Neuronal stem cell (in vitro differentiated cells): ENCODE data around the gene GALNT17.
A peak's percentile ranks its signal among the peaks of the same experiment; 100 is the strongest.

Experiments used
- DNase-seq: peaks from one replicate; pipeline ENCODE4 v3.0.0-alpha.2; 2013; ENCODE audit warnings: low spot score
- H2AFZ ChIP-seq: one replicate; pipeline ENCODE4 v1.6.1; 2013; ENCODE audit warnings: mild to moderate bottlenecking, low read length, inconsistent platforms
- H2AK5ac ChIP-seq: 2 replicates; pipeline ENCODE4 v1.6.1; 2013; ENCODE audit warnings: low read depth, mild to moderate bottlenecking, inconsistent platforms, low read length, moderate library complexity, mixed read lengths
- H2BK120ac ChIP-seq: 2 replicates; pipeline ENCODE4 v1.6.1; 2013; ENCODE audit warnings: low read depth, mild to moderate bottlenecking, inconsistent platforms, low read length, moderate library complexity, mixed read lengths
- H2BK12ac ChIP-seq: one replicate; pipeline ENCODE4 v1.6.1; 2013; ENCODE audit warnings: low read length, inconsistent platforms
- H2BK15ac ChIP-seq: 2 replicates; pipeline ENCODE4 v1.6.1; 2013; ENCODE audit warnings: mild to moderate bottlenecking, low read length, inconsistent platforms, mixed read lengths
- H2BK5ac ChIP-seq: one replicate; pipeline ENCODE4 v1.6.1; 2013; ENCODE audit warnings: inconsistent platforms, mild to moderate bottlenecking, low read length, moderate library complexity
- H3K14ac ChIP-seq: one replicate; pipeline ENCODE4 v1.6.1; 2013; ENCODE audit warnings: low read length, inconsistent platforms
- H3K18ac ChIP-seq: 2 replicates; pipeline ENCODE4 v1.6.1; 2013; ENCODE audit warnings: low read length, inconsistent platforms
- H3K23ac ChIP-seq: 2 replicates; pipeline ENCODE4 v1.6.1; 2013; ENCODE audit warnings: low read depth, mild to moderate bottlenecking, mixed read lengths, low read length, inconsistent platforms; ENCODE audit not compliant: poor library complexity
- H3K27ac ChIP-seq: replicated peaks from 3 replicates; pipeline ENCODE4 v1.5.1; 2013; ENCODE audit warnings: low read length, inconsistent platforms
- H3K27me3 ChIP-seq, 3 experiments: 2 replicates each; pipeline ENCODE4 v1.6.1; 2013; ENCODE audit warnings: low read length in 3 of 3, mild to moderate bottlenecking in 2 of 3, inconsistent platforms in 1 of 3, low read depth in 1 of 3, mixed read lengths in 1 of 3, moderate library complexity in 1 of 3; ENCODE audit not compliant: control insufficient read depth in 3 of 3, insufficient read depth in 3 of 3
- H3K36me3 ChIP-seq, 2 donors: replicated peaks in 1 of 2; 2 replicates each; pipeline ENCODE4 v1.6.1; 2013; ENCODE audit warnings: low read length in 2 of 2; ENCODE audit not compliant: control insufficient read depth in 2 of 2, insufficient read depth in 2 of 2
- H3K4ac ChIP-seq: 2 replicates; pipeline ENCODE4 v1.6.1; 2013; ENCODE audit warnings: inconsistent platforms, mild to moderate bottlenecking, low read length, moderate library complexity
- H3K4me1 ChIP-seq, 2 donors: 1 replicate in 1 of 2; 2 replicates in 1 of 2; pipeline ENCODE4 v1.6.1; 2013; ENCODE audit warnings: low read length in 2 of 2, low read depth in 1 of 2; ENCODE audit not compliant: control insufficient read depth in 2 of 2, insufficient read depth in 1 of 2
- H3K4me2 ChIP-seq: one replicate; pipeline ENCODE4 v1.6.1; 2013; ENCODE audit warnings: mild to moderate bottlenecking, low read length, inconsistent platforms; ENCODE audit not compliant: insufficient read depth, poor library complexity, severe bottlenecking
- H3K4me3 ChIP-seq, 2 donors: 2 replicates each; pipeline ENCODE4 v1.5.1; 2013; ENCODE audit warnings: low read length in 2 of 2, mild to moderate bottlenecking in 2 of 2, inconsistent platforms in 1 of 2, moderate library complexity in 1 of 2
- H3K79me1 ChIP-seq: one replicate; pipeline ENCODE4 v1.6.1; 2013; ENCODE audit warnings: low read depth, mild to moderate bottlenecking, inconsistent platforms, low read length, moderate library complexity
- H3K9ac ChIP-seq: one replicate; pipeline ENCODE4 v1.6.1; 2013; ENCODE audit warnings: mild to moderate bottlenecking, low read depth, low read length, inconsistent platforms; ENCODE audit not compliant: poor library complexity
- H3K9me3 ChIP-seq, 2 donors: replicated peaks in 1 of 2; 2 replicates each; pipeline versions ENCODE3 to v1.6.1; 2013; ENCODE audit warnings: low read length in 2 of 2, mild to moderate bottlenecking in 2 of 2, inconsistent platforms in 1 of 2, low read depth in 1 of 2, mixed read lengths in 1 of 2, moderate library complexity in 1 of 2; ENCODE audit not compliant: control insufficient read depth in 2 of 2, insufficient read depth in 1 of 2
- H4K8ac ChIP-seq: one replicate; pipeline ENCODE4 v1.6.1; 2013; ENCODE audit warnings: low read depth, mild to moderate bottlenecking, inconsistent platforms, low read length, moderate library complexity
- H4K91ac ChIP-seq: one replicate; pipeline ENCODE4 v1.6.1; 2013; ENCODE audit warnings: low read length, low read depth, mild to moderate bottlenecking, inconsistent platforms; ENCODE audit not compliant: poor library complexity
- WGBS, 2 donors: extraction: QIAGEN DNeasy Blood & Tissue Kit; methylation state at CpG; one replicate each; pipeline ENCODE4 v1.1.7; 2013; ENCODE audit warnings: missing lambda C conversion rate in 2 of 2, mixed read lengths in 1 of 2; ENCODE audit not compliant: insufficient read length in 2 of 2, insufficient replicate concordance in 1 of 2; ENCODE audit errors: extremely low coverage in 2 of 2; 5-methylcytosine and 5-hydroxymethylcytosine counted together

The GALNT17 gene

GRCh38 chr7:71221049-71221448 lies 89.1 kb downstream of the GALNT17 start:
- H3K23ac ChIP-seq, result no peak overlapping the region
- H3K79me1 ChIP-seq, result no peaks in the 10 kb centered on the region
- H3K27ac ChIP-seq, result no peak overlapping the region
- no peak overlapping the region for H4K91ac ChIP-seq
- H3K36me3 ChIP-seq, result no peaks in the 10 kb centered on the region
- no peak overlapping the region for H2BK120ac ChIP-seq
- no CpG with 5 or more reads among the region's 1 CpG for WGBS, 2 donors
- no peak overlapping the region for H2BK15ac ChIP-seq
- no peak for DNase-seq
- no peak overlapping the region for H2BK12ac ChIP-seq
- H3K14ac ChIP-seq, result no peak overlapping the region
- H3K9ac ChIP-seq, result no peak overlapping the region
- H3K9me3 ChIP-seq, result peaks cover 2 to 15% of the 10 kb centered on the region in 2 donors
- no peak overlapping the region for H3K18ac ChIP-seq
- H4K8ac ChIP-seq, result no peak overlapping the region
- H3K4me3 ChIP-seq, result no peak overlapping the region
- no peaks in the 10 kb centered on the region for H3K27me3 ChIP-seq
- H2AFZ ChIP-seq, result no peak overlapping the region
- H3K4ac ChIP-seq, result no peak overlapping the region
- no peaks in the 10 kb centered on the region for H3K4me1 ChIP-seq
- H2BK5ac ChIP-seq, result no peak overlapping the region
- H2AK5ac ChIP-seq, result no peak overlapping the region
- no peak overlapping the region for H3K4me2 ChIP-seq

DNA sequence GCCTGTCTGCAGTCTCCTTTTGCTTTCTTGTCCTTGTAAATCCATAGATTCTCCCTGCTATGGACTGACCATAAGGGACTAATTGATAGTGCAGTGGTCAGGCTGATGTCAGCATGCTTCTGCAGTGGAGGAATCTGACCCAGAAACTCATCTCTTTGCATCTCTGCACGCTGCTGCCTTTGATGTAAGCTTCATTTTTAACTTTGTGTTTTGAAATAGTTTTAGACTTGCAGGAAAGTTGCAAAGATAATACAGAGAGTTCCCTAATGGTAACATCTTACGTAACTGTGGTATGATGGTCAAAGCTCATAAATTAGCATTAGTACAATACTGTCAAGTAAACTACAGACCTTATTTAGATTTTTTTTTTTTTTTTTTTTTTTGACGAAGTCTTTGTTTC lies 89.6 kb downstream of the GALNT17 start:
- Histone ChIP-seq H2BK5ac (no peak overlapping the region), H2BK15ac (no peak overlapping the region), H3K4ac (no peak overlapping the region), H4K8ac (no peak overlapping the region), H2BK12ac (no peak overlapping the region), H3K27me3 (no peaks in the 10 kb centered on the region), H3K9ac (no peak overlapping the region), H3K14ac (no peak overlapping the region), H3K79me1 (no peaks in the 10 kb centered on the region), H3K4me2 (no peak overlapping the region), H2AK5ac (no peak overlapping the region), H3K27ac (no peak overlapping the region), H2BK120ac (no peak overlapping the region), H3K9me3 (peaks cover 2 to 15% of the 10 kb centered on the region in 2 donors), H3K23ac (no peak overlapping the region), H3K36me3 (no peaks in the 10 kb centered on the region), H3K4me1 (no peaks in the 10 kb centered on the region), H4K91ac (no peak overlapping the region), H2AFZ (no peak overlapping the region), H3K4me3 (no peak overlapping the region), H3K18ac (no peak overlapping the region)
- no CpG with 5 or more reads among the region's 3 CpGs for WGBS, 2 donors
- DNase-seq, result no peak

GRCh38 chr7:71227126-71227525 lies 95.2 kb downstream of the GALNT17 start:
- no peaks in the 10 kb centered on the region for H3K27me3 ChIP-seq
- no peaks in the 10 kb centered on the region for H3K36me3 ChIP-seq
- no peak overlapping the region for H2BK120ac ChIP-seq
- H2AK5ac ChIP-seq, result no peak overlapping the region
- H3K9me3 ChIP-seq, result peaks cover 8 to 19% of the 10 kb centered on the region in 2 donors
- no peak overlapping the region for H3K4ac ChIP-seq
- no CpG with 5 or more reads among the region's 5 CpGs for WGBS, 2 donors
- DNase-seq, result no peak
- no peak overlapping the region for H2AFZ ChIP-seq
- no peak overlapping the region for H2BK15ac ChIP-seq
- no peak overlapping the region for H4K8ac ChIP-seq
- H3K27ac ChIP-seq, result no peak overlapping the region
- H2BK12ac ChIP-seq, result no peak overlapping the region
- no peaks in the 10 kb centered on the region for H3K4me1 ChIP-seq
- H3K4me3 ChIP-seq, result no peak overlapping the region
- H3K4me2 ChIP-seq, result no peak overlapping the region
- H3K18ac ChIP-seq, result no peak overlapping the region
- no peak overlapping the region for H3K14ac ChIP-seq
- no peak overlapping the region for H2BK5ac ChIP-seq
- no peak overlapping the region for H3K9ac ChIP-seq
- no peak overlapping the region for H4K91ac ChIP-seq
- no peaks in the 10 kb centered on the region for H3K79me1 ChIP-seq
- H3K23ac ChIP-seq, result no peak overlapping the region

DNA sequence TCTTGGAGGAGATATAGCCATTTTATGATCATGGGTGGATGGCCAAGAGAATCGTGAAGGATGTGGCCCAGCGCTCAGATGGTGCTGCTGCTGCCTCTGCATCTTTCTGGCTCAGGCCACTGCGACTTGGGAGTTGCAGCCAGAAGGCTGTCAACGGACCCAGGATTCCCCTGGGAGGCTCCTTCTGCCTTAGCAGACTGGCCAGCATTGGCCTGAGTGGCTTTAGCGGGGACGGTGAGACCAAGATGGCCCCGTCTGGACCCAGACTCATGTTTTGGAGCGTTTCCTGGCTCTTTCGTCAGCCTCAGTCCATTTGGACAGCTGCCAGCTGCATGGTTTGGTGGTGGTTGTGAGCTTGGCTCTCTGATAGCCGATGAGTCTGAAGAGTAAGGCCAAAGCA lies 97.2 kb downstream of the GALNT17 start:
- no CpG with 5 or more reads among the region's 10 CpGs for WGBS, 2 donors
- H2AK5ac ChIP-seq, result no peak overlapping the region

More for the DNA sequence above, 97.2 kb downstream of the GALNT17 start:
- H3K36me3 ChIP-seq, result no peaks in the 10 kb centered on the region
- H3K27ac ChIP-seq, result no peak overlapping the region
- H2BK15ac ChIP-seq, result no peak overlapping the region
- H4K91ac ChIP-seq, result no peak overlapping the region
- H2BK5ac ChIP-seq, result no peak overlapping the region
- H2AFZ ChIP-seq, result no peak overlapping the region
- no peak overlapping the region for H2BK120ac ChIP-seq
- no peak overlapping the region for H2BK12ac ChIP-seq
- no peaks in the 10 kb centered on the region for H3K27me3 ChIP-seq
- no peaks in the 10 kb centered on the region for H3K4me1 ChIP-seq
- DNase-seq, result no peak
- H3K4ac ChIP-seq, result no peak overlapping the region
- no peak overlapping the region for H3K4me2 ChIP-seq
- peak overlapping the region; percentile 38 for H3K23ac ChIP-seq
- peak overlapping the region; percentile 11 for H3K18ac ChIP-seq
- no peak overlapping the region for H3K14ac ChIP-seq
- no peak overlapping the region for H3K9ac ChIP-seq
- no peaks in the 10 kb centered on the region for H3K79me1 ChIP-seq
- peaks cover 8 to 19% of the 10 kb centered on the region in 2 donors for H3K9me3 ChIP-seq
- no peak overlapping the region for H4K8ac ChIP-seq
- H3K4me3 ChIP-seq, result no peak overlapping the region
